Limb (tissue), 2 donors: ENCODE measurements around the gene IGF1R.

Source experiments
- DNase-seq, 2 donors: peaks; one replicate each; pipeline ENCODE4 v3.0.0-alpha.2; 2016; ENCODE audit errors: extremely low spot score in 2 of 2

The IGF1R gene

DNA sequence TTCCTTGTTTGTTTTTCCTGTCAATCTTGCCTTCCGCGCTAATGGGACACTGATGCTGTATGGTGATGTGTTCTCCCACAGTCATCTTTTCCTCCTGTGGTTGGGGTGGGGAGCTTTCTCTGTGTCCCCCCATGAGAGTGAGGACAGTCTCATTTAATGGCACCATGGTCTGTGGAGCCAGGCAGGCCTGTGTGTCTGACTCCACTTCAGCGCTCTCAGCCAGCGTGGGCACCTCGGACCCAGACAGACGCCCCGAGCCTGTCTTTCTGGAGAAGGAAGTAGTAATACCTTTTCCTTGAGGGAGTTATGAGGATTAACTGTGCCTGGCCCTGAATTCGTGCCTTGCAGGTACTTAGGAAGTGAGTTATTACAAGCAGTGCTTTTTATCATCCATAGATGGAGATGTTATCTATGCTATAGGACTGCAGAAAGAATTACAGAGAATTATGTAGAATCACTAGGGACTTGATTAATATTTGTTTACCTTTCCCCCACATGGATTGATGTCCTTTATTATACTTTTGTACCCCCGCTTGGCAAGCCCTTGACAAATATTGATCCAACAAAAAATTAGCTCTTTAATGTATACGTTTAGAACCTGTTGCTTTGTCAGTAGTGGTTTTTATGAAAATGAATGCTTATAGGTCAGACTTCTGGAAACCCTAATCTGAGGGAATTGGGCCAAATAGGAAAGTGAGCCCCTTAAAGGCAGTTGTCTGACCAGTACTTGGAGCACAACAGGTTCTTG is 206.9 kb downstream of the IGF1R start:
- DNase-seq = no peak

DNA sequence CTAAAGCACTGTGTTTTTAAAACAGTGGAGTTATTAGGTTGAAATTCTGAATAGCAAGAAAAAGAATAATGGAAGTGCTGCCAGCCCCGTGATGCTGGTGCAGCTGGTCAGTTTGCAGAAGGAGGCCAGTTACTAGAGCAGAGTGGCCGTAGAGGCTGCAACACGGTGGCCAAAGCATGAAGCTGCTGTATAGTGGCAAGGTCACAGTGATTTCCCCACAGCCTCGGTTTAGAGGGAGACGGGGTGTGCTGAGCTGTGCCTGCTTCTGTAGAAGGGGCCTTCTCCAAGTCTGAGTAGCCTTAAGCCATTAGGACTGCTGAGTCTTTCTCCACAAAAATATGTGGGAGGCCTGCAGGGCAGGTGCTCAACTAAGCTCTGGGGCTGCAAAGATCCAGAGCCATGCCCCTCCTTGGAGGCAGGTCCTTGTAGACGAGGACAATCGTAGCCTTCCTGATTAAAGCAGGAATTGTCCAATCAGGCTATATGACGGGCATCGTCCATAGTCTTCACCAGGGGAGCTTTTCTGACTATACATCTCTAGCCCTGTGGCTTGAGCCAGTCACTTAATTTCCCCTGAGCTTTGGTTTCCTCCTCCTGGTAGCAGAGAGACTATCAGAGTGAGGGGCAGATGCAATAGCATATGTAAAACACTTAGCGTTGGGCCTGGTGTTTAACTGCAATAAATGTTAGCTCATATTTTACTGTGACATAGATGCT is 207.6 kb downstream of the IGF1R start:
- DNase-seq = no peak

DNA sequence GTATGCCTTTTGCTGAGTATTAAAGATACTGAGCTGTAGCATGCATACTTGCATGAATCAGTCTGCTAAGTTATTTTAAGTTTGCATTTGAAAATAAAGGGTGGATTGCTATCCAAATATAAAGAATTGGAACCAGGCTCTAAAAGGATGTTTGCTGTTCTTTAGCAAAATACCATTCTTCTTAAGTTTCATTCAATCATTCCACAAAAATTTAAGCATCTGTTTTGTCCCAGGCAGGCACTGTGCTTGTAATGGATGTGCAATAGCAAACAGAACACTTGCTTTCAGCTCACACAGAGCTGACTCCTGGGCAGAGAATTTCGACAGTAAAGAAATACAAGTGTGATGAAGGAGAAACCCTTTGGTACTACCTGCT is 208.2 kb downstream of the IGF1R start:
- DNase-seq = no peak

DNA sequence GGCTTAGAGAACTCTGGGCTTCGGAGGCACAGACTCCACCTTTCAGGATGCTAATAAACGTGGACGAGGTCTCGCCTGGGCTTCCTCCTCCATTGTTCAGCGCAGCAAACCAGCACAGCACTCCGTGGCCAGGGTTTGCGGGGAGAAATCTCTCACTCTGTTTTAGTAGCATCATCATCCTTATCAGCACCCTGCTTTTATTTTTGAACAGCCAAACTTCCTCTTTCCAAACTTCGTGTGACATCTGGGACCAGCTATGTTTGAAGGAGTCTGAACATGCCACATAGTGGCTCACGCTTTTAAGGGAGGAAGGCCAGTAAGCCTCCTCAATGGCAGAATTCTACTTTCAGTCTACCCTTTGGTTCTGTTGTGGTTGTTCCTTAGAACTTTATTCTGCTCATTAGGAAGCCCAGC is 210.3 kb downstream of the IGF1R start:
- DNase-seq = no peak

DNA sequence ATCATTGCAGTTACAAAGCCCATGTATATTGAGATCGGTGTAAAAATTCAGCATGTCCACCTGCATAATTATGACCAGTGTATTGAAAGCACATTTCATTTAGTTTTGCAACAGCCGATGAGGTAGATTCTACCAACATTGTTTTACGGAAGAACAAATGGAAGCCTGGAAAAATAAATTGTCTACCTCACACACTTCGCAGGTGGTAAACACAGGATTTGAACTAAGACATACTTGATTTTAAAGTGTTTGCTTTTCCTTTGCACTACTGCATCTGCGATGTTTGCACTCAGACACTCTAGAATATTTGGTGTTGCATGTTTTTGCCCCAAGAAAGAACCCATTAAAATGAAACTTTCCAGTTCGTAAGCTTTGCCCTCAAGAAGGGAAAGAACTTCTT is 210.8 kb downstream of the IGF1R start:
- DNase-seq = no peak

DNA sequence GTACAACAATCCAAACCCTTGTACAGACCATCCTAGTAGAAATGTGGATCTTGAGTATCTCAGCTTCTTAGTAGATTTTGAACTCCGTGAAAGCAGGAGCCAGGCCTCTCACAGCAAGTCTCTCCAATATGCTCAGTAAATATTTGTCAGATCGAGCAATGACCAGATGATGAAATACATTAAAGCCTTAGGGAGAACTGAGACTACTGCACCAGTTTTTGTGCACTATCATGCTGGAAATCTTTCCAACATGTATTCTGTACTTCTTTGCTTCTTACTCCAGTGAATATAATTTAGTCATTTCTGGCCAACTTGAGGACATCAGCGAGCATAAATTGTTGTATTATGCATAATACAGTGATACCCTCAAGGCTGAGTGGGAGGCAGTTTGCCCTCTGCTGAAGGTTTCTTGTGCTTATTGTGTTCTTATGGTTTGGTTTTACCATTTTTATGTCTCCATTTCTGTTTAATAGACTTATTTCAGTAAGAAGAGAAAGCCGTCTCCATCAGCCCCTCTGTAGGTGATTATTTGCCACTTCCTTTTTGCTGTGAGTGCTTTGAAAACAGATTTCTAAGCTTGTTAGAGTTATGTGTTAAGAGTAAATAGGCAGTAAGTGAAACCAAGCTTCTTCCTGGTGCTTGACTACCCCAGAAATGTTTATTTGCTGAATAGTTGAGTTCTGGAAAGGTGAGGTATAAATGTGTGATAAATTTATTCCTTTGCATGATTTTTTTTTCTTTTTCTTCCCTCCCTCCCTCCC is 212.1 kb downstream of the IGF1R start:
- DNase-seq = no peak

DNA sequence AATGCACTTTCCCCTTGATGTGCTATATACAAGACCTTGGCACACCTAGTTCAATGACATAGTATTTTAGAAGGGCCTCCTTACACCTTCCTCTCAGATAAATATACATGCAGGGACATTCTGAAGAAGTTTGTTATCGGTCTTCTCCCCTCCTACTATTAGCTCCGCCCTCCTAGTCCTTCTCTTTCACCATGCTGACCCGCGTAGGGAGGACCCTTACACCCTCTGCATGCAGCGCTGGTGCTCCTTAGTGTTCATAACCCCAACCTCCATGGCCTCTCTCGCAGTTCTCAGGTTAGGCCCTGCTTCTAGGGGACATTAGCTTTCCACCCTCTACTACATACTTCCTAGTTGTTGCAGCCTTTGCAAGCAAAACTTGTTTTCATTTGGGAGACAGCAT is 212.8 kb downstream of the IGF1R start:
- DNase-seq = no peak

DNA sequence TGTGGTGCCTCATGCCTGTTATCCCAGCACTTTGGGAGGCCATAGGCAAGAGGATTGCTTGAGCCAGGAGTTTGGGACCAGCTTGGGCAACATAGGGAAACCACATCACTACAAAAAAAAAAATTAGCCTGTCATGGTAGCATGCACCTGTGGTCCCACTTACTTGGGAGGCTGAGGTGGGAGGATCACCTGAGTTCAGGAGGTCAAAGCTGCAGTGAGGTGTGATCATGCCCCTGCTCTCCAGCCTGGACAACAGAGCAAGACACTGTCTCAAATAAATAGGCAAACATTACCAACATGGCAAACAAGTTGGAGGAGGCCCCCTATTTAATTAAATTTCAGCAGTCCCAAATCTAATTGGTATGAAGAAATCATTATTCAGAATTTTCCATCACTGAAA is 215.6 kb downstream of the IGF1R start:
- DNase-seq = no peak

DNA sequence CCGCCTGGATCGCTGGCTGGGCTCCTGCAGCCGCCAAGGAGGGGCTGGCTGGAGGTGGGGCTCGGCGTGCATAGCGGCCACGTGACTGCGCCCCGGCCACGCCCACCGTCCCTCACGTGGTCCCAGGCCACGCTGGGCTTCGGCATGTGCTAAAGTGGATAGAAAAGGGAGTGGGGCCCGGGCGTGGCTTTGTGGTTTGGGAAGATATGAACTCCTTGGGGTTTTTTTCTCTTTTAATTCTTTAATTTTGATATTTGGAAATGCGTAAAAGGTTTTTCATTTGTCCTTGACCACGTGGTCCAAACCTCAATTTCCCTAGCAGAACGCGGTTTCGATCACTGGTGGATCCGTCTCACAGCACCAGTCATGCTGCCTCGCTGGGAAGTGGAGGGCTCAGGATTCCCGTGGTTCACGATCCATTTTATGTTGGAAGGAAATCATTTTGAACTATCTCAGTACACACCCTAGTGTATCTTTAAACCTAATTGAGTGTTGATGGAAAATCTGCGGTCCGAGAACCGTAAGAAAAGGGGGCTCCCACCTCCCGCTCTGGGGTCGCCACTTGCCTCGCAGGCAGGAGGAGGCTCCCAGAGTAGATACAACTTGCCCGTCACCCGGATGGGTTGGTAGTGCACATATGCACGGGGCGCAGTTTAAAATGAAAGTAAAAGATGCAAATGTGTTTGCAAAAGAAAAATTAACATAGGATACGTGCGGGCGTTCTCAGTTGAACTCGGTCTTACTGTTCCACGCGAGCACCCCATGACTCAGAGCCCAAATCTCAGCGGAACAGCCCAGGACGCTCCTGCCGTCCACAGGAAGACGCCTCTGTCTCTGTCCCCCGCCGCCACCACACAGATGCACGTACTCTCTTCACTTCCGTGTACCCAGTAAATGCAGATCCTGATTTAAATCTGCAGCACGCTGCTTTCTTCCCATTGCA is 217.3 kb downstream of the IGF1R start:
- DNase-seq = peak; percentile 71 to 85

DNA sequence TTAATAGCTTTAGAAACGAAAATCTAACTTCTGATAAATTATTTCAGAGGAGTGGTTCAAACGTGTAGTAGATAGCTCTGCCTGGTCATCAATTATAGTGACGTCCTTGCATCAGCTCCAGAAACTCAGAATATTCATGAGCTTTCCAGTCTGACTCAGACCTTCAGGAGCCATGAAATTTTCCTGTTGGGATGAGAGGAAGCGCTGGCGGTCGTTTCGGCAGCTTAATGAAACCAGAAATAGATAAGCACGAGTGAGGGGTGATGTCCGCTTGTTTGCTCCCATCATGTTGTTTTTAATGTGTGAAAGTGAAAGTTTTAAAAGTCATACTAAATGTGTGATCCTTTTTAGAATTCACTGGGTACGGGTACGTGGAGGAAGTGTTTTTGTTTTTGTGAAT is 218.2 kb downstream of the IGF1R start:
- DNase-seq = no peak

DNA sequence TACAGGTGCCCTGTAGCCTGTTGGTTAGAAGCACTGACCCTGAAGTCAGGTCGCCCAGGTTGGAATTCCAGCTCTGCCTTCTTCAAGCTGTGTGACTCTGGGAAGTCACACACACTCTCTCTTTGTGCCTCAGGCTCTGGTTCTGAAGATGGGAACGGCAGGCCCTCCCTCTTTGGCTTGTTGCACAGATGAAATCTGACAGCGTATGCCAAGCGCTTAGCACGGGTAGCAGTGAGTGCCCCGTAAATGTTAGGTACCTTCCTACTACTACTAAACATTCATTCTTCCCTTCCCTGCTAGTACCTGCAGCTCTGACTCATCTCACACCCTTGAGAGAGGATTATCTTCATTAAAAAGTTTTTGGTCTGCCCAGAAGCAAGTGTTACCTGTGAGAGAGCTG is 220.2 kb downstream of the IGF1R start:
- DNase-seq = no peak

DNA sequence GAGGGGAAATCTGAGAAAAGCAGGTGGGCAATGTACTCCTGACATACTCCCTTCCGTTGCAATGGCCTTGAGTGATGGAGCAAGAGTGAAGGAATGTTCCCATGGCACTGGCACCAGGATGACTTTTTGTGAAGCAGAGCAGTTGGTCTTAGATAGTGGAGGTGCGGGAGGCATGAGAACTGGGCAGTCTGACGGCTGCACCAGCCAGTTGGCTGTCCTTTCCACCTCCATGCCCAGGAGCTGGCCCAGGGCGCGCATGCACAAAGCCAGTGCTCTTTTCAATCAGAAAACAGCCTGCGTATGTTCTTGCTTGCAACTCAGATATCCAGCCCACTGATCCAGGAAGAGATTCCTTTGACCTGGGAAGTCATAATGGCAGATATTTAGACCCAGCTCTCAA is 222.4 kb downstream of the IGF1R start:
- DNase-seq = no peak

DNA sequence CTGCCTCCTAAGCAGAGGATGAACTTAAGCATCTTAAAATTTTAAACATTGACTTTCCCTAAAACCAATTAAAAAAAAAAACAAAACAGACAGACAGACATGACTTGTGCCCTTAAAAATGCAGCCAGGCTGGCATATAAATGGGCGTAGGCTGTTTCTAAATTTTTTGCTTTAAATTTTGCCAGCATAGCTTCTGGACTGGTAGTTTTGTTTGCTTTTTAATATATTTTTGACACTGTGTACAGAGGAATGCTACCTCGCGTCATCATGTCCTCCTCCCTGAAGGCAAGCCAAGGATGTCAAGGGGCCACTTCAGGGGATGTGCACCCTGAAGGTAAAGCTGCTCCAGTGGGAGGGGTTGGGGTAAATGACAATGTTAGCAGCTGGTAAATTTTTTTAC is 224.4 kb downstream of the IGF1R start:
- no peak for DNase-seq

DNA sequence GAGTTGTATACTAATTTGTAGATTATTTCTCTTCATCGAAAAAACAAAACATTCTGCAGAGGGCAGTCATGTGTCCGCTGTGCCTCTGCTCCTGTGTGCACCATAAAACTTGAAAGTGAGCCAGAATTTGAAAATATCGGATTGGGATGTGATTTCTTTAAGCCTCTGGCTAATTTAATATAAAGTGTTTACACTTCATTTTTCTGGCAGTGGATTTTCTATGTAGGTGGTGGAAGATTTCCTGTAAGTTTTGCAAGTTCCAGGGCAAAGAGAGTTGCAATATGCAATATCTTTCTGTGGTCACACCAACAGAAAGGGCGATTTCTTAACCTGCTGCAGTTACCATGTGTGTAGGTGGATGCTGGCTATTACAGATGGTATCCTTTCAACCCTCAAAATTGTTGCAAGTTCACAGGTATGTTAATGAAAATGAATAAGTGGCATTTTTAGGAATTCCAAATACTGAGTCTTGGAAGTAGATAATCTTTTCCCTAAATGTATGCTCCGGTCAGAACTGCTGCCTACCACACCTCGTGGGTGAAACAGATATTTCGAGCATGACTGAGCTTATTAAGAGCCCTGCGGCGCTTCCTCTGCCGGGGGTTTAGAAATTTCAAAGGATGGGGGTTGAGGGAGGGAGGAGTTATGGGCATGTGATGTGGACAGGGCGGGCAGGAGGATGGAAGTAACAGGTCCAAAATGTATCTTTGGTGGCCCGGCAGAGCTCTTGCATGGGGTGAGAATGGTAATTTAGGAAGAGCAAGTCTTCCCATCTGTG is 225.3 kb downstream of the IGF1R start:
- no peak for DNase-seq

DNA sequence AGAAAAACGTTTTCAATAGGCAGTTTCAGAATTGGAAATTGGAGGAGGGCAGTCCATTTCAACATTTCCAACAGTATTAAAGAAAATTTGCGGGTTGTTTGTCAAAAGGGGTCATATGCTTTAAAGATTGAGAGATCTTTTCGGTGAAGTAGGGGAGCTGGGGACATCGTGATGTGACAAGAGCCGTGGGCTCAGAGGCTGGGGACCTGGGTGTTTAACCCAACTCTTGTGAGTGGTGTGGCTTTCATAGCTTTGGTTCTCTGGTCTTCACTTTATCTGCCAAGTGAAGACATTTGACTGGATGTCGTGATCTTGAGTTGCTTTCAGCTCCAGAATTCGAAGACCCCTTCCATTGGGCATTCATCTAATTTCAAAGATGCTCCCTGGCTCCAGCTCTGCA is 226.0 kb downstream of the IGF1R start:
- DNase-seq = no peak

DNA sequence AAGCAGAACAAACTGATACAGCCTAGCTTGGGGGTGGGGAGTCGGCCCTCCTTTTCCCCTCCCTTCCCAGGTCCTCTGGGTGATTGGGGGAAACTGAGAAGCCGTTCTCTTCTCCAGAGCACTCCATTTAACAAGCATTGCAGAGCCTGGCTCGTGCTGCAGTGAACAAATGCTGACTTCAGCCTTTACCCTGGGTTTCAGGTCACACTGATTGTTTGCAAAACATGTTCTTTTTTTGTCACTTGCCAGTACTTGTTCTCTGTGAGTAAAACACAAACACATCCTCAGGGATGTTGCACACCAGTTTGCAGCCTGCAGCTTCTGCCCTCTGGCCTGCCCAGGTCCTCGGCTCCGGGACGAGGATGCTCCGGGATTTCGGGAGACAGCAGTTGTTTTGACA is 226.4 kb downstream of the IGF1R start:
- no peak for DNase-seq

DNA sequence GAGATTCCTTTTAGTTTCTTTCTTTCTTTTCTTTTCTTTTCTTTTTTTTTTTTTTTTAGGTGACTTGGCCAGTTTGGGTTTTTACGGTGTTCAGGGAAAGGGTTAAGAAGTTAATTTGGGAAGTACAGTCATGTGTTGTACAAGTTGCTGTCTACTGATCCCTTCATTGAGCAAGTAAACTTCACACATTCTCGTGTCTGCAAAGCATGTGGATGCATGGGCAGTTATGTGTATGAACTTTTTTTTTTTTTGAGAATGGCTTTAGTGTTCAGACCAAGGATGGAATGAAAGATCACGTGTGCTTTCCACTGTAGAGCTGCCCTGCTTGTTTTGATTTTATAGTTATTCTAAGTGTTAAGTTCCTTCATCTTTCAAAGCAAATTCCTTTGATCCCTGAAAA is 227.0 kb downstream of the IGF1R start:
- DNase-seq = no peak

DNA sequence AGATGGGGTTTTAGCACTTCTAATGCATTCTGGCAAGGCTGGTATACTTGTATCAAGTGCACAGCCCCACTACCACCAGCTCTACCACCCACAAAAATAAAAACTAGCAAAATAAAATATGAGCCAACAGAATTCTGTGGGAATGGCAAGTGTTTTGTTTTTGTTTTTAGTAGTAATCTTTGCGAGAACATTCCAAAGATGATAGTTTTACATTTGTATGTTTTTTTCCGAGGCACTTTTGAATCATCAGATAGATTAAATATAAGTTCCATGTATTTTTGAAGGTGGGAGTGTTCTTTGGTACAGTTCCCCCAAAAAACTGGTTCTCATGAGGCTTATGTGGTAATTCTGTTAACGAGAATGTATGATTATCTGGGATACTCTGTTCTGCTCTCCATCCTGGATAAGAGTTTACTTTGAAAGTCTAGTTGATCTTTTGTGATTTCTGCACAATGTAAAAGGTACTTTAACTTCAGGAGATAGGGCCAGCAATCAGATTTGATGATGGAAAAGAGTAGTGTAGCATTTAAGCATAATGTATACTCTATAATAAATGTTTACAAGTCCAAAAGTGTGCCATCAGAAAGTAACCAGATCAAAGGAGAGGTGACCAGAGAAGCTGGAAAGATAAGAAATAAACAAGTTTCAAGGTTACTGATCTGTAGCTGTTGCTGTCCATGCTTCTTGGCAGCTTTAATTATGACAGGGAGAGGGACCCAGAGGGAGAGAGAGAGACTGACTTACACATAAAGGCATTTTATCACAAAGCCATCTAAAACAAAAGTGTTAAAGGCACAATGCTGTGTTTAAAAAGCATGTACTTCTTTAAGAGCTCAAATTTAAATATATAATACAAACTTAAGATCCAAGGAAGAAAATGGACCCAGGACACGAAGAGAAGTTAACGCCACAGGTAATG is 228.4 kb downstream of the IGF1R start:
- DNase-seq = no peak

DNA sequence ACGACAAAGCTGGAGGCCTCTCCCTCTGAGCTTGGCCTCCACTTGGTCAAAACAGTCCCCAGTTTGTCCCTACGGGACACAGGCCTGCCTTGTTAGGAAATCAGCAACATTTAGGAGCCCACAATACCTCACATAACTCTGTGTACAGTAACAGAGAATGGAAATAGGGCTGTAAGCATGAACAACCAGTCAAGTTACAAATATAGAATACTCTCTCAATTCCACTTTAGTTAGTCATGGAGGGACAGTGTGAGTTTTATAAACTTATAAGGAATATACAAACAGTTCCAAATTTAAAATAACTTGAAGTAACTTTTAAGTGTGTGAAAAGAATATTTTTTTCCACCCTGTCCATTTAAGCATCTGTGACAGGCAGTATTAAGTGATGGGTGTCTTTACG is 229.8 kb downstream of the IGF1R start:
- DNase-seq = no peak

DNA sequence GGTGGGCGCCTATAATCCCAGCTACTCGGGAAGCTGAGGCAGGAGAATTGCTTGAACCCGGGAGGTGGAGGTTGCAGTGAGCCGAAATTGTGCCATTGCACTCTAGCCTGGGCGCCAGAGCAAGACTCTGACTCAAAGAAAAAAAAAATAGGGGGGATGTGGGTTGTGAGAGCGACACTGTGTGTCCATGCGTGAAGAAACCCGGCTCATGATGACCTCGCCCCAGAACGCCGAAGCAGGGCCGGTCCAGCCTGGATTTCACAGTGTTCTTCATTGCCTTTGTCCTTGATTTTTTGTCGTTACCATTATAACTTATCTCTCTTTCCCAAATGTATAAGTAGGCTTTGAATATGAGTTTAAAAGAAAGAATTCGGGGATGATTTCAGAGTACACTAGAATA is 230.5 kb downstream of the IGF1R start:
- DNase-seq = no peak
